HG03095 (cell line): ENCODE results near the gene RNF222.
A peak's percentile ranks its signal among the peaks of the same experiment; 100 is the strongest.
"Not testable (repeated sequence)": the region's sequence is repeated elsewhere in the genome, so short reads cannot be mapped to it uniquely, and the experiment has no call there.

Experiments used
- ATAC-seq: cut with Tn5 transposase; IDR thresholded peaks from one replicate; pipeline ENCODE4 v1.9.1; 2021; ENCODE audit warnings: moderate library complexity; ENCODE audit not compliant: unreplicated experiment

The RNF222 gene

GRCh38 chr17:8382880-8383142, 14.8 kb downstream of the RNF222 start:
- ATAC-seq = peak; percentile 3

GRCh38 chr17:8382052-8382879, 15.4 kb downstream of the RNF222 start:
- no peak for ATAC-seq

DNA sequence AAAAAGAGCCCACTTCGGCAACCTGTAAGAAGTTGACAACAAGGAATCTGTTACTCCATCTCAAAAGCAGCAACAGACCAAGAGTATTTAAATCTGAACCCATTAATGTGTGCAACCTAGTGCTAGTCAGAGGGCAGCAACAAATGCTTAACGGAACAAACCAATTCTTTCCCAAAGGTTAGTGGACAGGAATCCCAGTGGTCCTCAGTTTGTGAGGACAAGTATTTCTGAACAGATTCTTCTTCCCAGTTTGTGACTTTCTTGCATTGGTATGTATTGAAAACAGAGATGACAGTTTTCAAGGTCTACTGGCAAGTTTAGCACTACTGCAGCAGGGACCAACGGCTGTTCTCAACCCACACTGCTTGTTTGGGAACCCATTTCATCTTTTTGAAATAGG, 17.6 kb downstream of the RNF222 start:
- no peak for ATAC-seq

GRCh38 chr17:8378117-8378516, 19.5 kb downstream of the RNF222 start:
- ATAC-seq = not testable (repeated sequence)

GRCh38 chr17:8377422-8377821, 20.2 kb downstream of the RNF222 start:
- ATAC-seq = no peak

DNA sequence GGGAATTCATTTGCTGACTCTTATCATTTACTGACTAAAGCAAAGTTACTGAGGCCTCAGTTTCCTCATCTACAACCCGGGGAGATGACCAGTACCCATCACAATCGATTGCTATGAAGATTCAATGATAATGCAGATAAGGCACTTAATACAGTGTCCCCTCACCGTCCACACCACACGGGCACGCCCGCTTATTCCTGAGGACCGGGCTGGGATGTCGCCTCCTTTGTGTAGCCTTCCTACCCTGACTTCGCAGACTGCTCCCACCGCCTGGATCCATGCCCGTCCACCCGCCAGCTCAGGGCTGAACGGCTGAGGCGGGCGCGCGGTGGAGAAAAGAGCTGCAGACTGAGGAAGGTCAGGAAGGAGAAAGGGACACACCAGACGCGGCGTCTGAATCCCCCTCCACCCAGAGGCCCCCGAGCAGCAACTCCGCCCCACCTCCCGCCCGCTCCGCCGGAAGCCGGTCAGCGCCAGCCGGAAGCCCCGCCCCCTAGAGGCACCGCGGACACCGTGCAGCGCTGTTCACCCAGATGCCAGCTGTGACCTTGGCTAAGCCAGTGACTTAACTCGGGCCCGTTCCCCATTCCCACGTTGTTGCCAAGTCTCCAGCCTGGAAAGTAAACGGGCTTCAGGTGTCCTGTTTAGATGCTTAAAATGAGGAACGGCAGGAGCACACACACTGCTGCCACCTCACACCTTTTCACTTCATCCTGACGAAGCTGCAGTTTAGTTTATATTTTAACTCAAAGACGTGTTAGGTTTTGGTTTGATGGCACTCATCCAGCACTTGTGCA, 21.2 kb downstream of the RNF222 start, which contains the start of gene KRABD2:
Gene KRABD2 (minus strand): TSS at position 434 of the 797 bp plus-strand sequence.
- peak; percentile 84 for ATAC-seq

- no peak for ATAC-seq
Observed at GRCh38 chr17:8375738-8376259, 21.8 kb downstream of the RNF222 start.

- not testable (repeated sequence) for ATAC-seq
Observed at GRCh38 chr17:8373856-8374255, 23.8 kb downstream of the RNF222 start.

DNA sequence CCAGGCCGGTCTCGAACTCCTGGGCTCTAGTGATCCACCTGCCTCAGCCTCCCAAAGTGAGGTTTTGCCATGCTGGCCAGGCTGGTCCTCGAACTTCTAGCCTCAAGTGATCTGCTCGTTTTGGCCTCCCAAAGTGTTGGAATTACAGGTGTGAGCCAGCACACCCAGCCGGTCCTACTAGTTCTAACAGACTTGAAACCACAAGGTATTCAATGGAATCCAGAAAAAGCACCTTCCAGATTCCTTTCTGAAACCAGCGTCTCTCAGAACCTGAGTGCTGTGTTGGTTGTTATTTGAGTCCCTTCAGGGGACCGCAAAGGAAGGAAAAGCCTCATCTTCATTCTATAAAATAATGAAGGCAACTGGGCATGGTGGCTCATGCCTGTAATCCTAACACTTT, 25.2 kb downstream of the RNF222 start:
- ATAC-seq = no peak

DNA sequence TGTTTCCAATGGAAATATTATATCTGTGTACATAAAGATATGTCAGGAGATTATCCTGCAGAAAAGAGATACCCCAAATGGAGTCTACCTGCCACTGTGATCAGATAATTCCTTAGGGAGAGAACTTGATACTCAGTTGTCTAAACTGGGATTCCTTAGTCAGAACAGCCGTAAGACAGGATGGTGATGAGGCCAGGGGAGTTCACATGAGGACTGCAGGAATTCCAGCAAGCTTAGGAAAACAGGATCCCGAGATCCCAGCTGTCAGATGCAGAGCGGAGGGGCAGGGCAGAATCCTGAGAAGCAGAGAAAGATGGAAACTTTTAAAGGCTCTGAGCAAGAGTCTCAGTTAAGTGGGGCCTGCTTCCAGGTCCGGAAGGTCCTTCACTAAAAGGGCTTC, 25.8 kb downstream of the RNF222 start:
- ATAC-seq = no peak

GRCh38 chr17:8369944-8370343, 27.7 kb downstream of the RNF222 start:
- no peak for ATAC-seq

DNA sequence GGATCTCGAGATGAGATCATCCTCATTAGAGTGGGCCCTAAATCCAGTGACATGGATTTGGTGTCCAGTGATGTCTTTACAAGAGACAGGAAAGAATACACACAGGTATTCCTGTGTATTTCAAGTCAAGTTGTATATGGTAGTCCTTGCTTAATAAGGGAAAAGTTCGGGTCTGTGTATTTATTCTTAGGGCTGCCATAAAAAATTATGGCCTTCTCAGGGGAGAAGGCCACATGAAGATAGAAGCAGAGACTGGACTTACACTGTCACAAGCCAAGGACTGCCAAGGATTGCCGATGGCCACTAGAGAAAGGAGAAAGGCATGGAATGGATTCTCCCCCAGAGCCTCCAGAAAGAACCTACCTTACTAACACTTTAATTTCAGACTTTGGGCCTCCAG, 29.4 kb downstream of the RNF222 start:
- ATAC-seq = no peak

DNA sequence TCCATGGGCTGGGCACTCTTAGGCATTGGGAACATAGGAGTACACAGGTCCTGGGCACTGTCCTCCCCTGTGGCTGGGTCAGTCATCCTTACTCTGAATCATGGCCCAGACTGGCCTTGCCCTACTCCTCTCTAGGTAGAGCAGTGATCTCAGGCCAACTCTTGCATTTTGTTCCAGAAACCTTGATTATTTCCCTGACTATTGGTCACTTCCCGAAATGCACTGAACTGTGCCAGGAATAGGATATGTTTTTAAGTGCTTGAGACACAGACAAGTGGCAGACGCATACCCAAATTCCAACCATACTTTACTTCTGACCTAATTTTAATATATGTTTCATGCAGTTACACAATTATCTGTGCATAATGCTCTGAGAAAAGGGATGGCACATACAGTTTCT, 31.4 kb downstream of the RNF222 start:
- ATAC-seq = no peak

DNA sequence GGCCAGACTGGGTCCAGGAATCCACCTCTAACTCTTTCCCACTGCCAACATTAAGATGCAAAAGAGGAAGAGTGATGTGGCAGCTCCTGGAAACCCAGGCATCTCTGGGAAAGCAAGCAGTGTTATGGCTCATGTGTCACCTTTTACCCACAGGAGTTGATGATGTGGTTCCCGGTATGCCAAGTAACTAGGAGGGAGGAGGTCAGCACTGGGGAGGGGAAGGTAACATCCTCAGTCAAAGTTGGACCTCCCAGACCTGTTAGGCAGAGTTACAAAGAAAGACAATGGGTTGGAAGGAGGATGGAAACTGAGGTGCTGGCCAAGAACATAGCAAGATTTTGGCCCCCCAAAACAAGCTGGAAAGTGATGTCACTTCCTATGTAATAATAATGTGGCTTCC, 32.5 kb downstream of the RNF222 start:
- ATAC-seq = no peak

DNA sequence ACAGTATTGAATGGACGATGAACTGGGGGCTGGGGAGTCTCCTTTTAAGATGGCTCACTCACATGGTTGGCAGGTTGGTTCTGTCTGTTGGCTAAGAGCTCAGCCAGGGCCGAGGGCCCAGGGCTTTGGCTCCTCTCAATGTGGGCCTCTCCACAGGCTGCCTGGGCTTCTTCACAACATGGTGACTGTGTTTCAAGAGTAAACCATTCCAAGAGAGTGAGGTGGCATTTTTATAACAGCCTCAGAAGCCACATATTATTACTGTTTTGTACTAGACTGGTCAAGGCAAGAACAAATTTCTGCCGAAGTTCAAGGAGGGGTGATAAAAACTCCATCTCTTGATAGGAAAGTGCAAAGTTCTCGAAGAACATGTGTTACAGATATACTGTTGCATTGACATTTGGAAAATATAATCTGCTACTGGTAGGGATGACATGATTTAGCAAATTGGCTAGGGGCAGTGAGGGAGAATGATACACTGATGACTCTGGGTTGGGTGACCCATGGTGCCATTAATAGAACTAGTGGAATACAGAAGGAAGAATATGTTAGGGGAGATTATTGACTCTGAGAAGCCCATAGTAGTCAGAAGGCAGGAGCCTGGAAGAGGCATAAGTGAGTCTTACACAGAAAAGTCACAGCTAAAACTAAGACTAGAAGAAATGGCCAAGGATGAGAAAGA, 34.8 kb downstream of the RNF222 start:
- no peak for ATAC-seq

DNA sequence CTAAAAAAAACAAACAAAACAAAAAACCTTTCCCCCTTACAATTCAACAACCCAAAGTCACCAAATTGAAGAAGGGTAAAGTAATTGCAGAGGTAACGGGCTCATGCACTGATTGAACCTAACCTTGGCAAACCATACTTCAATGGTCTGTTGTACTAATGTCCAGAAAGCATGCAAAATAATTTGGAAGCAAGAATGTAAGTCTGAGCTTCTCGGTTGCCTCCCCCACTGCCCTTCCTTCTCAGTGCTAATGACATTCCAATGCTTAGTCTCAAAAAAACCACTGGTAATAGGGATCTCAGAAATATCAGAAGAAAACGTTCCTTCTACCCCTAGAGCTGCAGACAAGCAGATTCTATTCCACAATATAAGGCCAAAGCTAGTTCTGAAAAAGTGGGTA, 36.9 kb downstream of the RNF222 start:
- no peak for ATAC-seq

DNA sequence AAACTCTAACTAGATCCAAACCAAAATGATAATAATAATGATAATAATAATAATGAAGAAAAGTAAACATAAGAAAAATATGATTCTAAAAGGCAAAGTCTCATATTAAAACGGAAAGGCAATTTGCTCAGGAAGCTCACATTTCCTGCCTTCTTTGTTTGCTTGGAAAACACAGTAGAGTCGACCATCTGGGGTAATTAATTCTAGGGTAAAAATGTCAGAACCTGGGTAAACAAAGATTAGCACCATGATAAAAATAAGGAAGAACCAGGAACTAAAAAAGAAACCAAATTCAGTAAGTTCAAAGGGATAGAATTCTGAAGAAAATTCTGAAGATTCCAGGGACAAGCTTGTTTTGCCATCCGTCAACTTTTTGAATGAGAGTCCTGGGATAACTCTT, 37.4 kb downstream of the RNF222 start:
- no peak for ATAC-seq

DNA sequence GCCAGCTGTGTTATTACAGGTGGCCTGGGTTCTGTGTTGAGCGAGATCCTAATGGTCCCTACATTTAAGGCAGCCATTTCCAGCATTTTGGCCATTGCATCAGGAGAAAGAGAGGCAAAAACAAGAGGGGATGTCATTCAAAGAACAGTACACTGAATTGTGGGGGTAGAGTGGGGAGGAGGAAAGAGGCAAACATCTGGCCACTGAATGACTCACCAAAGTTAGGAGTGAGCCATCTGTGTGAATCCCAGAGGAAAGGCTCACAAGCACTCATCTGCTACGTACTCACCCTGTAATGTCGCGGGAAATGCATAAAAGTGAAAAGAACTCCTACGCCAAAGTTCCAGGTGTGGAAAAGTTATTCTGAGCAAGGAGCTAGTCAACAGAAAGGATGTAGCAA, 37.9 kb downstream of the RNF222 start:
- no peak for ATAC-seq

- no peak for ATAC-seq
Observed at GRCh38 chr17:8357910-8358309, 39.7 kb downstream of the RNF222 start.

- no peak for ATAC-seq
Observed at GRCh38 chr17:8354236-8354635, 43.4 kb downstream of the RNF222 start.

- ATAC-seq = no peak
Observed at GRCh38 chr17:8353736-8354135, 43.9 kb downstream of the RNF222 start.

- ATAC-seq = no peak
Observed at GRCh38 chr17:8350339-8350738, 47.3 kb downstream of the RNF222 start.
